Transverse colon (tissue), 4 donors: ENCODE results near the gene GPR171. TPM values are rescaled to one million over a fixed set of nuclear protein-coding genes. Genes with fewer than 3 reads are reported as not detected.

Source experiments
- DNase-seq: peaks from one replicate; pipeline ENCODE4 v3.0.0-alpha.2; 2019
- H3K27ac ChIP-seq, 4 donors: fragments of 200-600 bp; sonication (generic); 2 replicates each; pipeline ENCODE4 v1.5.1; 2016 to 2018; ENCODE audit warnings: inconsistent platforms in 4 of 4
- H3K27me3 ChIP-seq: fragments of 200-600 bp; sonication (generic); 2 replicates; pipeline ENCODE4 v1.5.1; 2017; ENCODE audit warnings: inconsistent platforms
- H3K36me3 ChIP-seq, 4 donors: fragments of 200-600 bp; sonication (generic); 2 replicates each; pipeline ENCODE4 v1.5.1; 2017 to 2019; ENCODE audit warnings: inconsistent platforms in 4 of 4
- H3K4me1 ChIP-seq, 4 donors: fragments of 200-600 bp; sonication (generic); 2 replicates each; pipeline ENCODE4 v1.5.1; 2017 to 2020; ENCODE audit warnings: inconsistent platforms in 4 of 4
- H3K4me3 ChIP-seq, 4 donors: fragments of 200-600 bp; sonication (generic); 1 replicate in 1 of 4; 2 replicates in 3 of 4; pipeline versions ENCODE4 v1.5.1 to v1.6.1; 2017 to 2019; ENCODE audit warnings: inconsistent platforms in 4 of 4
- H3K9me3 ChIP-seq, 2 donors: fragments of 200-600 bp; sonication (generic); 2 replicates each; pipeline ENCODE4 v1.5.1; 2017 to 2019; ENCODE audit warnings: inconsistent platforms in 2 of 2
- CTCF ChIP-seq, 5 experiments: fragments of 200-600 bp in 3 of 5; fragments of 450-650 bp in 2 of 5; sonication (generic) in 3 of 5; IDR thresholded peaks; 1 replicate in 2 of 5; 2 replicates in 3 of 5; pipeline ENCODE4 v1.5.1; 2016 to 2017; ENCODE audit warnings: antibody characterized with exemption in 5 of 5, inconsistent platforms in 3 of 5, mild to moderate bottlenecking in 2 of 5, moderate library complexity in 1 of 5
- EP300 ChIP-seq: sonication (generic); formaldehyde crosslinking; IDR thresholded peaks from one replicate; pipeline ENCODE4 v1.6.1; 2017; ENCODE audit warnings: antibody characterized with exemption, low read depth
- POLR2A ChIP-seq: fragments of 450-650 bp; IDR thresholded peaks from one replicate; pipeline ENCODE4 v1.6.1; 2016; ENCODE audit warnings: antibody characterized with exemption, mild to moderate bottlenecking, moderate library complexity
- POLR2AphosphoS5 ChIP-seq, 3 donors: sonication (generic); formaldehyde crosslinking; IDR thresholded peaks; one replicate each; pipeline ENCODE4 v1.6.1; 2016; ENCODE audit warnings: antibody characterized with exemption in 3 of 3
- WGBS, 2 donors: methylation state at CpG; one replicate each; pipeline ENCODE4 v1.1.5; 2018; ENCODE audit warnings: low coverage in 1 of 2; 5-methylcytosine and 5-hydroxymethylcytosine counted together
- in situ Hi-C, 4 donors: fragments of 200-750 bp; cut with MboI; loops; one replicate each; pipeline versions ENCODE4 v1.15.0 to v1.15.1; 2017; ENCODE audit warnings: low sequenced_read_pairs in 3 of 4, low pct_ligation_motif_present in 1 of 4, low pct_unique_long_range_greater_than_20kb in 1 of 4
- intact Hi-C: fragments of 100-400 bp; cut with DNase I; formaldehyde crosslinking; loops from one replicate; pipeline ENCODE4 v1.15.1; 2023; ENCODE audit warnings: low total_unique reads
- total RNA-seq, 4 donors: library from RNA; depleted of rRNA; stranded (reverse); fragments of >200 nt; gene quantifications; one replicate each; pipeline ENCODE4 v1.1.0, GENCODE V29; 2016

GPR171 gene
- total RNA-seq, 4 donors from 2014 or later: 3.8 to 6.8 TPM; not detected in 2

- H3K4me3 ChIP-seq: no peak overlapping the region
- DNase-seq: no peak
- peak overlapping the region in 2 of 4 donors; percentile 26 to 34 for H3K27ac ChIP-seq
- H3K9me3 ChIP-seq: no peaks in the 10 kb centered on the region
- H3K4me1 ChIP-seq: peaks cover 0 to 38% (median 6%) of the 10 kb centered on the region in 4 donors
- no peaks in the 10 kb centered on the region for H3K36me3 ChIP-seq
- intact Hi-C loops: loop anchor here (2.0 to 5.0 kb wide), 2 partner anchors 57 to 101 kb away; partner anchors contain the start of gene P2RY13
- TF ChIP-seq CTCF (IDR thresholded peaks at IDR 0.05) (no peak), POLR2A (no peak), POLR2AphosphoS5 (IDR thresholded peaks at IDR 0.05) (no peak), EP300 (no peak)
- no peaks in the 10 kb centered on the region for H3K27me3 ChIP-seq
- in situ Hi-C loops: loop anchor here in 3 of 4 donors (5.0 to 10.0 kb wide), 3 partner anchors 51 to 61 kb away; partner anchors contain the start of gene P2RY14 (in 1 of the 3)
- 39 to 48% methylated on average over 4 of the region's 4 CpGs for WGBS, 2 donors
These were observed 23.1 kb upstream of the GPR171 start for GRCh38 chr3:151226088-151226563.

GRCh38 chr3:151225040-151225975, 22.3 kb upstream of the GPR171 start:
- H3K27ac ChIP-seq: peak overlapping the region in 2 of 4 donors; percentile 26 to 34
- intact Hi-C loops: loop anchor here (5.0 kb wide), 1 partner anchor 102 kb away; the partner anchor contains the start of gene P2RY13
- no peaks in the 10 kb centered on the region for H3K9me3 ChIP-seq
- WGBS, 2 donors: 84 to 85% methylated on average over 9 of the region's 9 CpGs
- H3K36me3 ChIP-seq: no peaks in the 10 kb centered on the region
- no peak for DNase-seq
- no peak overlapping the region for H3K4me3 ChIP-seq
- in situ Hi-C loops: loop anchor here in 3 of 4 donors (5.0 to 10.0 kb wide), 3 partner anchors 52 to 61 kb away; partner anchors contain the start of gene P2RY14 (in 1 of the 3)
- no peak for TF ChIP-seq EP300
- no peak for TF ChIP-seq POLR2A
- no peak for TF ChIP-seq POLR2AphosphoS5 (IDR thresholded peaks at IDR 0.05)
- no peak for TF ChIP-seq CTCF (IDR thresholded peaks at IDR 0.05)
- H3K4me1 ChIP-seq: peaks cover 0 to 30% (median 3%) of the 10 kb centered on the region in 4 donors
- H3K27me3 ChIP-seq: no peaks in the 10 kb centered on the region

GRCh38 chr3:151224268-151224866, 21.4 kb upstream of the GPR171 start:
- H3K36me3 ChIP-seq: no peaks in the 10 kb centered on the region
- no peak for DNase-seq
- no peaks in the 10 kb centered on the region for H3K9me3 ChIP-seq
- intact Hi-C loops: no loop called here
- in situ Hi-C loops: loop anchor here in 2 of 4 donors (10.0 kb wide), 2 partner anchors 60 kb away; no protein-coding TSS in a partner anchor
- H3K27ac ChIP-seq: no peak overlapping the region
- H3K27me3 ChIP-seq: no peaks in the 10 kb centered on the region
- TF ChIP-seq EP300 (no peak), CTCF (IDR thresholded peaks at IDR 0.05) (no peak), POLR2A (no peak), POLR2AphosphoS5 (IDR thresholded peaks at IDR 0.05) (no peak)
- no peak overlapping the region for H3K4me3 ChIP-seq
- H3K4me1 ChIP-seq: peaks cover 0 to 27% (median 3%) of the 10 kb centered on the region in 4 donors
- WGBS, 2 donors: 80 to 89% methylated on average over 4 of the region's 4 CpGs

GRCh38 chr3:151219056-151219455, 16.0 kb upstream of the GPR171 start:
- Histone ChIP-seq H3K27ac (no peak overlapping the region), H3K4me1 (peaks cover 0 to 4% (median 0%) of the 10 kb centered on the region in 4 donors), H3K27me3 (no peaks in the 10 kb centered on the region), H3K4me3 (no peak overlapping the region), H3K9me3 (no peaks in the 10 kb centered on the region), H3K36me3 (no peaks in the 10 kb centered on the region)
- no peak for DNase-seq
- WGBS, 2 donors: 43 to 50% methylated on average over 1 of the region's 1 CpG
- intact Hi-C loops (no loop called here), in situ Hi-C loops (loop anchor here in 1 of 4 donors (10.0 kb wide), 1 partner anchor 54 kb away; no protein-coding TSS in a partner anchor)
- no peak for TF ChIP-seq EP300
- TF ChIP-seq CTCF (IDR thresholded peaks at IDR 0.05): no peak
- TF ChIP-seq POLR2A: no peak
- no peak for TF ChIP-seq POLR2AphosphoS5 (IDR thresholded peaks at IDR 0.05)
